GM18508 (cell line): Measurements from ENCODE around the gene XRN2.

Source experiments
- ATAC-seq: cut with Tn5 transposase; IDR thresholded peaks from one replicate; pipeline ENCODE4 v1.9.1; 2021; ENCODE audit warnings: moderate number of reproducible peaks; ENCODE audit not compliant: insufficient read depth, unreplicated experiment

Gene XRN2

GRCh38 chr20:21289651-21290050, 13.5 kb upstream of the XRN2 start:
- ATAC-seq, result no peak

DNA sequence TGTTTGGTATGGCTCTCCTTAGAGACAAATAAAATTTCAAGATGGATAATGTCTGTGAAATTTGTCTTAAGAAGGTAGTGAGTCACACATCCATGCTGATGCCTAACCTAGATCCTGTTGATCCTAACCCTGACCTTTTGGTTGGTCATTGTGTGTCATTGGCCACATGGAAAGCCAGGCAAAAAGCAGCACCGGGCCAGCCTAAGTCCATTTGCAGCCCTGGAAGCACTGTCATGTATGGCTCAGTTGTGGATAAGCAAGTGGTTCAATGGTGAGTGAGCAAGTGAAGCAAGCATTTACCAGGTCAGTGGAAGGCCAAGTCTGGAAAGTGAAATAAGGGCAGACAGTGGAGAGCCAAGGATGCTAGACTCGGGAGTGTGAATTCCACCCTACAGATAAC, 12.1 kb upstream of the XRN2 start:
- no peak for ATAC-seq

DNA sequence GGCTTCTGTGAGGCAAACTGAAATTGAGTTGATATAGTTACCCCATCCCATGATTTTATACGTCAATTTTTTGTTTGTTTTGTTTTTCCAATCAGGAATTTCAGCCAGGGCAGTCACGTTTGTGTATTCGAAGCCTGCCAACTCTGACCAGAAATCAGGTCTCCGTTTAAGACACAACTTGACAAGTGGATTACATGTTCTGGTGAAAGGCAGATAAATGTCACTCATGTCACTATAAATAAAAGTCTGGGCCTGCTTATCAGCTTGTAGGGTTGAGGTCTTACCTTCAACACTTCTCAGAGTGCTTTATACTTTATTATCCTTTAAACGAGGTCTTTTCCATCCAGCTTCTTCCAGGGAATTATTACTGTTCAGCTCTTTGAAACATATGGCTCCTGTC, 8.4 kb upstream of the XRN2 start:
- ATAC-seq, result no peak

GRCh38 chr20:21301940-21302663, 1.0 kb upstream of the XRN2 start:
- ATAC-seq, result no peak

- no peak for ATAC-seq
These were observed 469 bp upstream of the XRN2 start for GRCh38 chr20:21302664-21303060.

- ATAC-seq, result no peak
These were observed 898 bp downstream of the XRN2 start for GRCh38 chr20:21303872-21304586.

DNA sequence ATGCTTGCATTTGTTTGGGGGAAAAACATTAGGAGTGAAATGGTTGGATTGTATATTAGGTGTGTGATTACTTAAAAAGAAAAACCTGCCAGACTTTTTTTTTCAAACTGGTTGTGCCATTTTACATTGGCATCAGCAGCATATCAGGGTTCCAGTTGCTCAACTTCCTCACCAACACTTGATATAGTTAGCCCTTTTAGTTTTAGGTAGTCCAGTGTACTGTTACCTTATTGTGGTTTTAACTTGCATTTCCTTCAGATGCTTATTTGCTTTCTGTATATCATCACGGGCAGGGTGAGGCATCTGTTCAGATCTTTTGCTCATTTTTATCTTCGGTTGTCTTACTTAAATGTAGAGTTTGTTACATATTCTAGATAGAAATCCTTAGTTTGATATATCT, 5.2 kb downstream of the XRN2 start:
- ATAC-seq, result no peak

DNA sequence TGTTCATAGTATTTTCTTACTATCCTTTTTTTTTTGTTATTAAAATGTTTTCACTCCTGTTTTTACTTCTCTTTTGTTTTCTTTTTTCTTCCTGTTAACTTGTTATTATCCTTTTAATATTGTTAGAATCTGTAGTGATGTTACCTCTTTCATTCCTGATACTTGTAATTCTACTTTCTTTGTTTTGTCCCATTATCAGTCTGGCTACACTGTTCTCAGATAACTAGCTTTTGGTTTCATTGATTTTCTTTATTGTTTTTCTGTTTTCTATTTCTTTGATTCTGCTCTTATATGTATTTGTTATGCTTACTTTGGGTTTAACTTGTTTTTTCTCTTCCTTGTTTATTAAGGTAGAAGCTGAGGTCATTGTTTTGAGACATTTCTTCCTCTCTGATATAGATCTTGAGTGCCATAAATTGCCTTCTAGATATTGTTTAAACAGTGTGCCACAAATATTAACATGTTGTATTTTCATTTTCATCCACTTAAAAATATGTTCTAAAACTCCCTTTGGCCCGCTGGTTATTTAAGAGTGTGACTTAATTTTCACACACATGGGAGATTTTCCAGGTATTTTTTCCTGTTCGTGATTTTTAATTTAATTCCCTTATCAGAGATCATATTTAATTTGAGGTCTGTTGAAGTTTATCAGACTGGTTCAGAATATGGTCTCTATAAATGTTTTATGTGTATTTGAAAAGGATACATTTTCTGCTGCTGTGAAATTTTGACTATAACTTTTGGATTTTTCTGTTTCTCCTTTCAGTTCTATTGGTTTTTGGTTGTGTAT, 6.7 kb downstream of the XRN2 start:
- no peak for ATAC-seq

GRCh38 chr20:21312813-21313474, 9.8 kb downstream of the XRN2 start:
- no peak for ATAC-seq

GRCh38 chr20:21315138-21315537, 12.0 kb downstream of the XRN2 start:
- ATAC-seq, result no peak

DNA sequence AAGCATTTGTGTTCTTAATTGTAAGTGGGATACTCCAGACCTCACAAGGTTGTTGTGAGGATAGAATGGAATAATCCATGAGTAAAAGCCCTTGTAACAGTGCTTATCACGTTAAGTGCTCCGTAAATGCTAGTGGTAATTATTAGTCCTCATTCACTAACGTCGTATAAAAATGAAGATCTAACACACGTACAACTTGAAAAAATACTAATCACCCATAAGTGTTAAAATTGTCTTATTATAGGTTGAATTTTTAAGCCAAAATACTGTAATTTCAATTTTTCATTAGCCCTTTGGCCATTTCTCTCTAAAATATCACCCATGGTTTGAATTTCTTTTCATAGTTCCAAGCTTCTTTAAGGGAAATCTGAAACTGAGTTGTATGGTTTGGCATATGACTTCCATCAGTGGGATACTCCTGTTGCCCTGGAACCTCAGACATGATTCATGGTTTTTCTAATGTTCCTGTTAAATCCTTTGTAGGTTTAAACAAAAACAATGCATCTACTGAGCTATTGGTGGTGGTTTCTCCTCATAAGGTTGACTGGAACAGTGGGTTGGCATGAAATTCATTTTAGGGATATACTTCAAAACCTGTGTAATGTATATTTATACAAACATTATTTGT, 19.1 kb downstream of the XRN2 start:
- ATAC-seq, result no peak

- no peak for ATAC-seq
These were observed 19.8 kb downstream of the XRN2 start for GRCh38 chr20:21322921-21323331.

GRCh38 chr20:21323640-21324039, 20.5 kb downstream of the XRN2 start:
- ATAC-seq, result no peak

DNA sequence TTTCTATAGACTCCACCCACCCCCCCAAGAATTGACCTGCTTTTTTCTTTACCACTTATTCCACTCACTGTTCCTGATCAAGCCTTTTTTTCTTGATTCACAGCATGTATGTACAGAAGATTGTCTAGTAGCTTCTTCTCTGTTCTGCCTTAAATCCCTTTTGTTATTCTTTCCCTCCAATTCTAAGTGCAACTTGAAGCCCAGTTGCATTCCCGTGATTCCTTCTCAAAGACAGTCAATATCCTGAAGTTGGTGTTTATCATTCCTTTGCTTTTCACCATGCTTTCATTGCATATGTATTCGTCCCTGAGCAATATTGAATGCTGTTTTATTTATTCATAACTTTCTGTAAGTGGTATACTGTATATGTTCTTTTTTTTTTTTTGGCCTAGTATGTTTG, 21.0 kb downstream of the XRN2 start:
- no peak for ATAC-seq

DNA sequence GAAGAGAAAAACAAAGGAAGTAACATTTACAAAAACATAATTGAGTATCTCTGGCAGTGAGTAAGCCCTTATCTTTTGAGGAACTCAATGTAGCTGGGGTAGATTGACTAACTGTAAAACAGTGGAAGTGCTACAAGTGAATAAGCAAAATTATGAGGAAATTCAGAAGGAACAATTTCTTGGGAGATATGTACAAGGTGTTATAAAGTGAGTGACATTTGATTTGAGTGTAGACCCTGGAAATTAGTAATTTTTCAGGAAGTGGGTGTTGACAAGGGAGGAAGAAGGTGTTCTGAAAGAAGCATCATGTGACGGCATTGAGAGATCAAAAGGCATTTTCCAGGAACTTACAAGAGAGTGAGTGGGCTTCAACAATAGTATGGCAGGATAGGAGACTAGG, 22.2 kb downstream of the XRN2 start:
- no peak for ATAC-seq

DNA sequence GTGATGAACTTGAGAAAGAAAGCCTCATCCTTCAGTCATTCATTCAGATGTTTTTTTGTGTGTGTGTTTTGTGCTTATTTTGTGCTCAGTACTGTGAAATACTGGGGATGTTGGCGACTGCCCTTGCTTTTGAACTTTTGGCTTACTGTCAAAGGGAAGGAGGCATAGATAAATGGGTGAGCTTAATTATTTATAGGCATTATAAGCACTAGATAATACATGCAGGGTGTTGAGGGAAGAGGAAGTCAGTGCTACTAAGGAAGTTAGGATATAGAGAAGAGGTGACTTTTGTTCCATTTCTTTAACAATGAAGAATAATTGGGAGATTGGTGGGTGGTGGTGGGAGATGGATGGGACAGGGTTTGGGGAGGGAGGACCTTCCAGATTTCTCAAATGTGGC, 23.6 kb downstream of the XRN2 start:
- ATAC-seq, result no peak

GRCh38 chr20:21336455-21337151, 33.5 kb downstream of the XRN2 start:
- ATAC-seq, result no peak

GRCh38 chr20:21338291-21338690, 35.2 kb downstream of the XRN2 start:
- ATAC-seq, result no peak

DNA sequence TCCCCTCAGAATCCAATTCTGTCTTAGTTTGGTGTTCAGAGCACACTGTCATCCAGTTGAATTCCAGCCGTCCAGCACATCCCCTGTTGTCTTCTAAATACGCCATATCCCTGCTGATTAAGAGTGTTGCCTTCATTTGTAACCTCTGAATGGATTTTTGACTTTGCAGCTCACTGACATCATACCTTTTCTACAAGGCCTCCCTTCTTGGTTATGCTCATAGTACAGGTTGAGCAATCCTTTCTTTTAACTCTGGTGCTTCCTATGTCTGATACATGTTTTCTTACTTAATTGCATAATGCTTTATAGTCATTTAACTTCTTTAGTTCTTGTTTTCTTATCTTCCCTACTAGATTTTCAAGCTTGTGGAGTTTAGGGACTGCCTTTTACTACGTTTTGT, 36.4 kb downstream of the XRN2 start:
- no peak for ATAC-seq
